AG20443 (cell line): ENCODE measurements around the gene CCDC148.

Source experiments
- DNase-seq: peaks from one replicate; pipeline ENCODE4 v3.0.0; 2012; ENCODE audit warnings: low spot score, mixed read lengths

The CCDC148 gene

DNA sequence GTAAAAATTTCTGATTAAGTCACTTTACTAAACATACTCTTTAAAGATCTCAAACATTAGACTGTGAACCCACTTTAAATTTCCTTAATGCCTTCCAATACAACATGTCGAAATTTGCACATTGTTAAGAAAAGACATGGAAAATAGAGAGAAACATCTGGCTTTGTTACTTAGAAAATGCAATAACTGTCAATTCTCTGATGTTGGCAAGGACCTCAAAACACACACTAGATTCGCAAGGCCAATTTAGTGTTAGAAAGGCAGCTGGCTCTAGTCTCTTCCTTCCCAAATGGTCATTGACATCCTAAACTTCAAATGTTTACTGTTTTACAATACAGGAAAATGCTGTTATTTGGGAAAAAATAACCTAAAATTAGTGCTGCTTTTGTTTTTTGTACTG, 244.3 kb downstream of the CCDC148 start:
- no peak for DNase-seq

DNA sequence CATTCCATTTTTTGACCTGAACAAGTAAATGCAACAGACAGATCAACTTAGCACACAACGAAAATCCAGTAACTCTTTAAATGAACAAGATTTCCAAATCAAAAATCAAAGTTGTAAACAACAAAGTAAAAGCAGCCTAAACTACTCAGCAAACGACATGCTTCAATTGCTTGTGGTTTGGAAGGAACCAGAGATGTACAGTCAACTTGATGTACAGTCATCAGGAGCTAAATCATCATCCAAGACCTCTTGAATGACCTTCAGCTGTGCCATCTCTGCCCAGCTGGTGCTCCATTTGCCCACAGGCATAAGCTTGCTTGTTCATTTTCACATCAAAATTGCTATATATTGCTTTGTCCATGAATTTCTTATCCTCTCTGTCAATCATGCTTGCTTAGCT, 245.1 kb downstream of the CCDC148 start:
- no peak for DNase-seq

DNA sequence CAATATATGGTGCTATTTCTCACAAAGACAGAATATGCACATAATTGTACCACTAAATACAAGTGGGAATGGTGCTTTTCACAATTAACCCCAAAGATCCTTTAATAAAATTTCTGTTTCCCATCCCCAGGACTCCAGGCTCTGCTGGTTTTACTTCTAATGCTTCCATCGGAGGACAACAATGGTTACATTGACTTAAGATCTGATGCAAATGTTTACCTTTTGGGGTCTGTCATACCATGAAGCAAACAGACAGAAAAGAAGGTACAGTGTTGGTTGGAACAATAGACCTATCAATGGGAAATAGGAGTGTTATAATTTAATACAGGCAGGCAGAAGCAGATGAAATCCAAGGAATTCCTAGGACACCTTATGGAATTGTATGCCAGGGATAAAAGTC, 249.2 kb downstream of the CCDC148 start:
- DNase-seq, result no peak

DNA sequence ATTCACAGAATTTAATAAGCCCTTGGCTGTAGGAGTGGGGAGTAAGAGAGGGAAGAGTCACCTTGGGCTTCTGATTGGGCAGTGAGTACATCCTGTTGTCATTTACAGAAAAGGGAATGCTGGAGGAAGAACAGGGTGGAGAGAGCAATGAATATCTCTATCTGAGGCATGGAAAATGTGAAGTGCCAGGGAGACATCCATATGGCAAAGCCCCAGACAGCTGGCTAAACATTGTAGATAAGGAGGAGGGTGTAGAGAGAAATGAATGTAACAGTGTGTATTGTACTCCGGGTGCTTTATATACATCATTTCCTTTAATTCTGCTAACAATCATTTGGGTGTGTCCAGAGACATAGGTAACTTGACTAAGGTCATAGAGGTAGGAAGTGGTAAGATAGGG, 251.3 kb downstream of the CCDC148 start:
- no peak for DNase-seq

DNA sequence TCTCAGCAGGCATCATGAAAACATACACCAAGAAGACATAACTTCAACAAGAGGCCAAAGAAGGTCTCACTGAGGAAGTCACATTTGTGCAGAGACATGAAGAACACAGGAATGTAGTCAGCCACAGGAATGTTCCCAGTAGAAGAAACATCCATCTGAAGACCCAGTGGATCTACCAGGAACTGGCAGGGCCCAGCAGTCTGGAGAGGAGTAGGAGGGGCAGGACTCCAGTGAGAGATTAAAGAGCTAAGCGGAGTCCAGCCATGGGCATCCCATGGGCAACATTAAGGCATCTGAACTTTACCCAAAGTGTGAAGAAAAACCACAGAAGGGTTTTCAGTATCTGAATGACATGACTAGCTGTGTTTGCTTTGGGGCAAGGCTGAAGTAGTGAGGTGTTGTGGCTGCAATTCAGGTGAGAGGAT, 251.8 kb downstream of the CCDC148 start:
- DNase-seq, result peak; percentile 53

DNA sequence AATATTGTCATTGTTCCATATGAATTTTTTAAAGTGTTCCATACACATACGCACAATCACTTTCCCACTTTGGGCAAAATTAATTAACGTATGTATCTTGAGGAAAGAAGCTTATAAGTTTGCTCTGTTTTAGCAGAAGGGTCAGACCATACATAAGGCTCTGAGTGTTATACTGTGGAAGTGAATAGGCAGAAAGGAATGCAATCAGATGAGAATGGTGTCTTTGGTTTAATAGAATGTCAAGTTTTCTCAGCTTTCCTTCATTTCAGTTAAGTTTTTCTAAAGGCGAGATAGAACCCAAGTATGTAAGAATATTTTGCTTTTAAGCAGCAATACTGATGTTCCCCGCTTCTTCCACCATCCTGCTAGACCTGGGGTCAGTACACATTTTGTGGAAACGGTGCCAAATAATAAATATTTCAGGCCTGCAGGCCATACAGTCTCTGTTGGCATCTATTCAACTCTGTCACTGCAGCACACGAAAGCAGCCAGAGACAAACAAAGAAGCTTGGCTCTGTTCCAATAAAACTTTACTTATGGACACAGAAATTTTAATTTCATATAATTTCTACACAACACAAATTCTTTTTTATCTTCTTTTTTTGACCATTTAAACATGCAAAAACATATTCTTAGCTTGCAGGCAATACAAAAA, 254.3 kb downstream of the CCDC148 start:
- no peak for DNase-seq

DNA sequence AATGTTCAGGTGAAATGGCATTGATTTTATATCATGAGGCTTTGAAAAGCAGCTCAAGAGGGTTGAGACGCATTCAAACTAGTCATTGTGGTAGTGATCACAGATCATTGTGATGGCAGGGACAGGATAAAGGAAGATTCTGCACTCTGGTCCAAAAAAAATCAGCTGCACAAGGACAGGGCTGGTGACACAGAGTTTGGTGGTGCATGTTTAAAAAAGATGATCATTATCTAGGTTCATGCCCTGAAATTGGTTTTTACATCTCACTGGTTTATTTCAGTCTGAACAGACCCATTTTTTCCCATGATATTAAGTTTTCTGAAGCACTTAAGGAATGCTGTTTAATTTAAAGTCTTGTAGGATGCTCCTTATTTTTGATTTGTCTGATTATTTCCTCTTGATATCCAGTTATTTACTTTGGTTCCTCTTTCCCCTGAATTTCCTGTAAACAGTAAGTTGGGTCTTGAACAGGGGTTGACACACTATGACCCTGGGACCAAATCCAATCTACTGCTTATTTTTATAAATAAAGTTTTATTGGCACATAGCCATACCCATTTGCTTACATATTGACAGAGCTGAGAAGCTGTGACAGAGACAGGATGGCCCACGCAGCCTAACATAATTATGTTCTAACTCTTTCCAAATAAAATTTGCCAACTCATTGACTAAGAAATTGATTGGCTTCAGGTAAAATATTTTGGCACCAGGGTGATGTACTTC, 256.5 kb downstream of the CCDC148 start:
- DNase-seq, result no peak

DNA sequence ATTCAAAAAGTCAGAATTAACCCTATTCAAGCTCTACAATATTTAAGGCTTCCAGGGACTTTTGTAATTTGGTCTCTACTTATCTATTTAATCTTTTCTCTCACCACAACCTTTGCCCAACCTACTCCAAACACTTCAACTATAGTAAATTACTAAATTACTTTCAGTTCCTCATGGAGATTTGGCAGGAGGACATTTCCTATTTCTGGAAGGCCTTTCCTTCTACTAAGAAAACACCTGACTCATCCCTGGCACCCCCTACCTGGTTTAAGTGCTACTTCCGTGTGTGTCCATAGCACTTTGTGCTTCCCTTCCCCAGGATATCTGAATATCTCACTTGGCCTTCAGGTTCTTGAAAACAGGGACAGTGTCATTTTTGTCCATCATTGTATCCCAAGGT, 258.6 kb downstream of the CCDC148 start:
- no peak for DNase-seq

DNA sequence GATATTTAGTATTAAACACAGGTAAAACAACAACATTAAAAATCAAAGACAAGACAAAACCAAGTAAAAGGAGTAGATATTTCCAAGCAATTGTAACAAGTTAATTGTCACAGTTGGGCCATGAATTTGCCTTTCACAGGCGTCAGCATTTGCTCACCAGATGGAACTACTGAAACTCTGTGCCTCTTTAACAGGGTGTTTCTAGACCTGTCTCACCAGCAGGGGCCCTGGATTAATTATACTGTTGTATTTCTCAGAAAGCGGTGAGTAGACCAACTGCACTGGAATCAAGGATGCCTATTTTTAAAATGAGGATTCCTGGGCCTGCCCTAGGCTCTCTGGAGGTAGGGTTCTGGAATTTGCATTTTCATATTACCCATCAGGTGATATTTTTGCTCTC, 262.3 kb downstream of the CCDC148 start:
- DNase-seq, result no peak

DNA sequence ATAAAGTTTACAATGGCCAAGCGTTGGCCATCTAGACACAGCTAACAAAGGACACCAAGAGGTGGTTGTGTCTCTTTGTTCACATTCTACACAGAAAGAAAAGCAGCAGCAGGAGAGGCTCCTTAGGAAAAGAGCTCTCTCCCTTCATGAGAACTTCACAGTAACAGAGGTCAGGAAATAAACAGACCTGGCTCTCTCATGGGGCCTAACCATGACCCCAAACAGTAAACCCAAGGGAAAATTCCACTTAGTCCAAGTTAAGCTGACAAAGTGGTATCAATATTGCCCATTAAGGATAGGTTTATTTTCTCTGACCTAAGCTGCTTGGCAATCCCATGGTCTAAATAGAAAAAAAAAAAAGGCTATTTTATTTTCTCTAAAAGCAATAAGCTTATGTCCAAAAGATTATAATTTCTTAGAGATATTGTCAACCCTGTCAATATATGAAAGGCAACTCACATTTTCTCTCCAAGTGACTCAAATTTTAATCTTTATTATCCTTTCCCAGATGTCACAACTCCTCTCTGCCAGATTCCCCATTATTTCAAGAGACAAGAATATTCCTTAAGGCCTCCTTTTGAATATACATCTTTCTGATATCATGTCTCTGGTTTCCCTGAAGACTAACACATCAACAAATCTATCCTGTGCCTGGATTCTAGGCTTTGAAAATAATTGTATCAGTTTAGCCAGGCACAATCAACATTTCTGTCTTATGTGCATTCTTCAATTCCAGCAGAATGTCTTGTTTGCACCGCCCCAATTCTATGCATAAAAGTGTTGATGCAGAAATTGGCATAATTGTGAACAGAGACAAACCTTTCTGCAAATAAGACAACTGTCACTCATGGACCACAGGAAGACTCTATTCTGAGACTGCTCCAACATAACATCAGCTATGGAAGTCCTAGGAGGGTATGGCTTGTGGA, 263.8 kb downstream of the CCDC148 start:
- DNase-seq, result no peak

DNA sequence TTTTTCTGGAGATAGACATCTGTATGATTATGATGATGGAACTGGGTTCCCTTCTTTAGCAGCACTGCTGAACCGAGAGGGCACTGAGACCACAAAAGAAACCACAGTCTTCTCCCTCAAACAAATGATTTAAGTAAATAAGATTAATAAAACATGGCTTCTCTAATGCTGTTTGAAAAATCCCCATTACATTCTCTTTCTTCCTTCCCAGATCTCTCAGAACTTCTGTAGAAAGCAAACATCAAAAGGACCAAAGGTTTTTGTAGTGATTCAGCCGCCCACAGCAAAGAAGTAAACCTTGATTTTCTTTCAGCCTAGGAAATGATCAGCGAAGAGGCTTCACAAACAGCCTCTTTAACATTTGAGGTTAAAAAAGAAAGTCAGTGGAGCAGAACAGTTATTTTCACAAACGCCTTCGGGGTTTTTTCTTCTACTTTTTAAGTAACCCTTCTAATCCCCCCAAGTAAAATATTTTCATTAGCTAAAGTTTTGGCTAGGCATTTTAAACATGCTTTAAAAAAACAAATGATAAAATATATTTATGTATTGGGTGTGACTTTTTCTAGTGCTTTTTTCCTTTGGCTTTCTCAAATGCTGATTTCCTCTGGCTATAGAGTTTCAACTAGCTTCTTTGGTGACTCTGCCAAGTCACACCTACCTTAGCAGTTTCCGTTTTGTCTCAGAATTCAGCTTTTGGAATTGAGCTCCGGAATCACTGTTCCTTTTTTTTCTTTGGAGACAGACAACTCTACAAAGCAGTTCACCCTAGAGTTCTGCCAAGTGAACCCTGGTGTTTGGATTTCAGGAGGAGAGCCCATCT, 265.3 kb downstream of the CCDC148 start:
- peak; percentile 21 for DNase-seq

DNA sequence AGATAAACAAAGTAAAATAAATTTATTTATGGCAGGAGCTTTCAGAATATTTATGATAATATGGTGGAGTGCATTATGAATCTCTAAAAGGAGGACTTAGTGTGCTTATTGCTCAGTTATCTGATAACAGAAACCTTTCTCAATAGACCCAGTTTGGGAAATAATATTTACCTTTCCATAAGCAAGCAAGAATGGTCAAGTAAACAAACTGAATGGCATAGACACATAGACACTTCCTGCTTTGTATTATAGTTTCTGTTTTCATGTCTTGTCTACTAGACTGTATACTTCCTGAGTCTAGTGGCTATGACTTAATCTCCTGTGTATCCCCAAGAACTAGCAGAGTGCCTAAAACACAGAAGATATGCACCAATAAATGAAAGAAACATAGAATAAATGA, 267.0 kb downstream of the CCDC148 start:
- DNase-seq, result no peak

DNA sequence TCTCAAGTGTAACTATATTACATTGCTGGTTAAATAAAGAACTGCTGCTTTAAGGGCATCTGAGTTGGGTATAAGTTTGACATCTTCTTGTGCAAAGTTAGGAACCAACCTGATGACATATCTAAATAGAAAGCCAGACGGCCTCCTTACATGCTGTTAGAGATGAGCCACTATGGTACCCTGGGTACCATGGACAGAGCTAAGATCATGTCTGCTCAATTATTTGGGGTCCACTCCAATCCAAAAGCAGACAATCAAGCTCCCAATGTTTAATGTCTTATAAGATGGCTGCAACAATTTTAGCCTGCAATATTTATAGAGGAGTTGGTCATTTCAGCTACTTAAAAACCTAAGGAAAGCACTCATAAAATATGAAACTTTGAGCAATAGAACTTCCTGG, 268.6 kb downstream of the CCDC148 start:
- DNase-seq, result no peak

DNA sequence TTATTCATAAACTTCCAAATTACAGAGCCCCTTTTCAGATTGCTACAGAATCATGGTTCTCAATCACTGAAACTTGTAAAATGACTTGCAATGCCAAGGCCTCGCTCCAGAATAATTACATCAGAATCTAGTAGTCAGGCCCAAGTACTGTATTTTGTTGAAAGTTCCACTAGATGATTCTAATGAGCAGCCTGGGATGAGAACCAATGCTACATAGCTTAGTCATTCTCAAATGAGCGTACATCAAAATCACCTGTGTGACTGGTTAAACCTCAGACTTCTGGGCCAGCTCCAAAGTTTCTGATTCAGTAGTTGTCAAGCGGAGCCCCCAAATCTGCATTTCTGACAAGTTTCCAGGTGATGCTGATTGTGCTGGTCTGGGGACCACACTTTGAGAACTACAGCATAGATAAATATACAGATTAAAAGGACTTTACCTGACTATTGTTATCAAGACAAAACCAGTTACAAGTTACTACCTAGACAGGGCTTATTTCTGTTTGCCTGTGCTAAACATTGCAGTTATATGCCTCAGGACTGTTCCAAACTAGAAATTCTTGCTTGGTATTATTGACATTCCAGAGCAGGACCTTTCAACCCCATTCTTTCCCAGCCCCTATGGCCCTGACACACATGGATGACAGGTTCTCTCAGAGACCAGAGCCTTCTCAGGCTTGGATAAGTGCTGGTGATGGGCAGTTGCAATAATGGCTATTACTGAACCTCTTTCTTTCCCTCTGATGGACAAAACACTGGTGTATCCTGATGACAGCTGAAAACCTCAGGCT, 271.8 kb downstream of the CCDC148 start:
- no peak for DNase-seq

DNA sequence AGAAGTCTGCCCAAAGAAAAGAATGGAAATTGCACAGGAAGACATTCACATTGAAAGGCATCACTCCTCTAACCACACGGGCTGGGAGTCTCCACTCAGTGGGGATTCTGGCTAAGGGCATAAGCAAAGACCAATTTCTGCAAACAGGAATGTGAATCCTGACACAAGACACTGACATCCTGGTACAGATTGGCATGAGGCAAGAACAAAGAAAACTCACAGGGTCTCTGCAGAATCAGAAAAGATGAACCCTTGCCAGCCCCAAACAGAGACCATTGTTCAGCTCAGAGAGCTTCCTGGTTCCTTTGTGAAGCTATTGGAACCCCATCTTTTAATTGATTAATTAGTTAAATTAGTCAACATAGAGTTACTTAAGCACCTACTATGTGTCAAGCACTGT, 272.6 kb downstream of the CCDC148 start:
- no peak for DNase-seq

DNA sequence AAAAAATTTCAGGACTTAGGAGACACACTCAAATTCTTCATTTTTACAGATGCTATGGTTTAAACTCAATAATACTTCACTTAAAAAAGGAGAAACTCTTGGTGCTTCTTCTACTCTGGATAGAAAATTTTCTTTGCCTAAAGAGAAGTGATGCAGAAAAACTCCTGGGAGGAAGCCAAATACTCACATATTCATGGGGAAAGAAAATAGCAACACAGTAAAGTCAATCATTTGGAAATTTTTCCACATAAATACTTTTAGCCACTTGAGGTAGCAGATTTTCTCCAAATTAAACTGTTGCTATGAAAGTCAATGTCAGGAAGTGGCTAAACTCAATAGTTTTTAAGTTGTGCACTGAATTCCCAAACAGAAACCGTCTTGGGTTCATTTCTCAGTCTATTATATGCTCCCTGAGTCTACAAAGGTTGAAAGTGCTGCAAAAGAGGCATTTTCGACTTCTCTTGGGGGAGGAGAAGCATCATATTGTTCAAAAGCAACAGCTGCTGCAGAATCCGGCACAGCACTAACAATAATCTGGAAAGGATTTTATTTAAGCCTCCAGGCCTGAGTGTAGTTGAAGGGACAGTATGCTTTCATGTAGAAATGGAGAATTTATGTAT, 273.8 kb downstream of the CCDC148 start:
- no peak for DNase-seq

DNA sequence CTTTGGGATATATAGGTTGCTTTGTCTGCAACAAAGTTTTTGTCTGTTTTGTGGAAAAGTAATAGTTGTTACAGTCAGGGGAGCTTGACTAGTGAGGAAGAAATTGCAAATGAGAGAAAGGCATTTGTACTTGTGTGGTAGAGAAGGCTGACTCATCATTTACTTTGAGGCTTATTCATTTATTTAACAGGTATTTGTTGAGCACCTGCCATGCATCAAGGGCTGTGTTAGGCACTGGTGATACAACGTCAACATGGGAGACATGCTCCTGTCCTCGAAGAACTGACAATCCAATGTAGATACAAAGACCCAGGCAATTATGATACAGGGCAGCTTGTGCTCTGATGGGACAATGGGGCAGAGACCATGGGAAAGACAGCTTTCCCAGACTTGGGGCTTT, 275.4 kb downstream of the CCDC148 start:
- no peak for DNase-seq

DNA sequence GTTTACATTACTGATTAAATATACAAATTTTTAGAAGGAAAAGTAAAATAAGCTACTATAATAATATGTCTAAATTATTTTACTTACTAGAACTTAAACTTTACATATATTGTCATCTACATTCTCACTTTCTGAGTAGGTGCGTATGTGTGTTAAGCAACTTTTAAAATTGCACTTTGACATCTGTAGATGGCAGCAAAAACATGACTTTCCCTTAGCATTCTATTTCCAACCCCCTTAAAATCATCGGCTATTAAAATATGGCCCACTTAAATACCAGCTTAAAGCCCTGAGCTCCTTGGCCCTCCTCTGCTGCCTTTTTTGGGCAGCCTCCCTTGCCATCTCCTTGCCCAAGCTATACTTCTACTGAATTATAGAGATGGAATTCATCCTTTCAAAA, 276.9 kb downstream of the CCDC148 start:
- peak; percentile 31 for DNase-seq

DNA sequence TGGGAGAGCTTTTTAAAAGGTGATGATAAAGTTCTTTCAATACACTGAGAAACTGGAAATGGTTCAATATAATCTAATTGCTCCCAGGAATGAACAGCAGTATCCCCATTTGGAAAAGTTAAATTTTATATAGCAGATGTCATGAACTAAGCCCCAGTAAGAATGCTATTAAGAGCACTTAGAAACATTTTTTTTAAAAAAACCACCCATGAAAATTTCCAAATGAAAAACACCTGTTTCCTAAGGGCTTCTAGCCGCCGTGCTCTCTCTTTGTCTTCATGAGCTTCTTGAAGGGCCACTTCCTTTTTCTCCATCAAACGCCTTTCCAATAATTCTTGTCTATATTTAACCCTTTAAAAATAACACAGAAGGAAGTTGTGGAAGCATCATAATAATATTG, 277.9 kb downstream of the CCDC148 start:
- no peak for DNase-seq

DNA sequence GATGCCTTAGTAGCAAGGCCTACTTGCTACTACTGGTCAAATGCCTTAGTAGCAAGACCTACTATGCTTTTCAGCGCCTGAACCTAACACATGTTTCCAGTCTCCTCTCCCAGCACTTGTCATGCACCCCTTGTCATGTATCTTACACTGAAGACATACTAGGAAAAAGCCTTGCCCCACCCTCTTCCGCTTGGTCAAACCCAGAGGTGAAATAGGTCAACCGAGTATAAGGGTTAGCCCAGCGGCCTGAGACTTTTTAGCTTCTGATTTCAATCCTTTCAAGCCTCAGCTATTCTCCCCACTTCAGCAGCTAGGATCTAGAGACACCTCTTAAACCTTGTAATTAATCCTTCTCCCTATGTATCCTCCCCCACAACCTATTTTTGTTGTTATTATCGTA, 281.6 kb downstream of the CCDC148 start:
- DNase-seq, result no peak

DNA sequence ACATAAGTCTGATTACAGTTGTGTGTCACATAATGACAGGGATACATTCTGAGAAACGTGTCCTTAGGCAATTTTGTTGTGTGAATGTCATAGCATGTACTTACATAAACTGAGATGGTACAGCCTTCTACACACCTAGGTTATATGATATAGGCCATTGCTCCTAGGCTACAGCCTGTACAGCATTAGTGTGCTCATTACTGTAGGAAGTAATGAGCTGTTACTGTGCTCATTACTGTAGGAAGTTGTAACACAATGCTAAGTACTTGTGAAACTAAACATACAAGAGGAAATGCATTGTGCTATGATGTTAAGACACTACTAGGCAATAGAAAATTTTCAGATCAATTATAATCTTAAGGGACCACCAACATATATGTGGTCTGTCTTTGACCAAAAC, 282.1 kb downstream of the CCDC148 start:
- DNase-seq, result no peak
